ENCODE measurements around the gene SMIM8. TPM values are rescaled to one million over a fixed set of nuclear protein-coding genes. Genes with fewer than 3 reads are reported as not detected.
"Not testable (repeated sequence)": the region's sequence is repeated elsewhere in the genome, so short reads cannot be mapped to it uniquely, and the experiment has no call there.

The SMIM8 gene
- total and polyA plus RNA-seq, 10 of the 15 experiments (the other 5 are each of a cell fraction or from before 2014, with no cell fraction given), result 6.2 to 45.8 (median 10.4) TPM

GRCh38 chr6:87319271-87319987 lies 3.0 kb upstream of the SMIM8 start:
- SMC1A ChIA-PET (ENCODE audit: uncharacterized antibody, unreplicated experiment), result interaction anchor here (1.4 kb wide), 1 partner anchor 28 kb away, joined by 4 read pairs; no protein-coding TSS in a partner anchor
- H3K4me3 ChIP-seq, result no peak overlapping the region
- no peaks in the 10 kb centered on the region for H4K20me1 ChIP-seq (ENCODE audit: control insufficient read depth, insufficient read depth)
- no peak for ATAC-seq
- H3K9ac ChIP-seq (ENCODE audit: control insufficient read depth, insufficient read depth, low read length), result no peak overlapping the region
- H3K9me3 ChIP-seq (replicated peaks; ENCODE audit: control insufficient read depth, insufficient read depth, low read length), result no peaks in the 10 kb centered on the region
- H3K4me2 ChIP-seq (ENCODE audit: control insufficient read depth, insufficient read depth), result no peak overlapping the region
- H3K4me1 ChIP-seq (ENCODE audit: control insufficient read depth, insufficient read depth, low read length), result no peaks in the 10 kb centered on the region
- 48% methylated on average over 3 of the region's 3 CpGs for WGBS (ENCODE audit: insufficient coverage, insufficient replicate concordance, low lambda C conversion rate, missing lambda C conversion rate)
- DNase-seq (ENCODE audit: low read depth, low spot score), result no peak
- intact Hi-C loops (cut with micrococcal nuclease; ENCODE audit: unreplicated experiment) (no loop called here), in situ Hi-C loops (cut with MboI) (no loop called here)
- no peak for TF ChIP-seq MXI1 (IDR thresholded peaks at IDR 0.05; ENCODE audit: low read depth, low read length)
- TF ChIP-seq KDM1A (IDR thresholded peaks at IDR 0.05; ENCODE audit: borderline replicate concordance), result no peak
- no peak for TF ChIP-seq CREM (IDR thresholded peaks at IDR 0.05; ENCODE audit: low read depth)
- no peak for TF ChIP-seq IKZF1 (conservative IDR thresholded peaks at IDR 0.05)
- no peak for TF ChIP-seq ZNF217 (IDR thresholded peaks at IDR 0.05)
- TF ChIP-seq SREBF1 (IDR thresholded peaks at IDR 0.05; ENCODE audit: low read length), result no peak
- no peak for TF ChIP-seq SPI1 (IDR thresholded peaks at IDR 0.05; ENCODE audit: borderline replicate concordance, insufficient read depth, low read depth, low read length)
- TF ChIP-seq RELB (IDR thresholded peaks at IDR 0.05; ENCODE audit: low read depth), result no peak
- no peak for TF ChIP-seq SIN3A (IDR thresholded peaks at IDR 0.05; ENCODE audit: low read depth, low read length)
- TF ChIP-seq, protein P1, sequence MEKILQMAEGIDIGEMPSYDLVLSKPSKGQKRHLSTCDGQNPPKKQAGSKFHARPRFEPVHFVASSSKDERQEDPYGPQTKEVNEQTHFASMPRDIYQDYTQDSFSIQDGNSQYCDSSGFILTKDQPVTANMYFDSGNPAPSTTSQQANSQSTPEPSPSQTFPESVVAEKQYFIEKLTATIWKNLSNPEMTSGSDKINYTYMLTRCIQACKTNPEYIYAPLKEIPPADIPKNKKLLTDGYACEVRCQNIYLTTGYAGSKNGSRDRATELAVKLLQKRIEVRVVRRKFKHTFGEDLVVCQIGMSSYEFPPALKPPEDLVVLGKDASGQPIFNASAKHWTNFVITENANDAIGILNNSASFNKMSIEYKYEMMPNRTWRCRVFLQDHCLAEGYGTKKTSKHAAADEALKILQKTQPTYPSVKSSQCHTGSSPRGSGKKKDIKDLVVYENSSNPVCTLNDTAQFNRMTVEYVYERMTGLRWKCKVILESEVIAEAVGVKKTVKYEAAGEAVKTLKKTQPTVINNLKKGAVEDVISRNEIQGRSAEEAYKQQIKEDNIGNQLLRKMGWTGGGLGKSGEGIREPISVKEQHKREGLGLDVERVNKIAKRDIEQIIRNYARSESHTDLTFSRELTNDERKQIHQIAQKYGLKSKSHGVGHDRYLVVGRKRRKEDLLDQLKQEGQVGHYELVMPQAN (conservative IDR thresholded peaks at IDR 0.05), result no peak
- TF ChIP-seq PAX8 (IDR thresholded peaks at IDR 0.05), result no peak
- no peak for TF ChIP-seq CREB1 (IDR thresholded peaks at IDR 0.05; ENCODE audit: low read depth)
- no peak overlapping the region for H3K27ac ChIP-seq (ENCODE audit: control insufficient read depth, insufficient read depth)
- no peak overlapping the region for H2AFZ ChIP-seq (ENCODE audit: control insufficient read depth, low read depth, low read length)
- peaks cover 5% of the 10 kb centered on the region for H3K79me2 ChIP-seq (ENCODE audit: control insufficient read depth, insufficient read depth, low read length)
- FAIRE-seq, result no peak
- H3K36me3 ChIP-seq (ENCODE audit: control insufficient read depth in 2 of 2, insufficient read depth in 2 of 2, low read length in 1 of 2), result no peaks in the 10 kb centered on the region
- POLR2A ChIA-PET, result no interaction called here
- no TSS peak for BruUV-seq (replicated peaks)
- CTCF ChIA-PET, result no interaction called here
- H3K27me3 ChIP-seq (replicated peaks in 1 of 2; ENCODE audit: control insufficient read depth in 2 of 2, insufficient read depth in 2 of 2, low read length in 1 of 2), result no peaks in the 10 kb centered on the region
- RAD21 ChIA-PET (ENCODE audit: unreplicated experiment), result no interaction called here

- H3K4me3 ChIP-seq; H2AFZ ChIP-seq (ENCODE audit: control insufficient read depth, low read depth, low read length); H3K9me3 ChIP-seq (replicated peaks; ENCODE audit: control insufficient read depth, insufficient read depth, low read length); POLR2A ChIA-PET; FAIRE-seq; DNase-seq (ENCODE audit: low read depth, low spot score); BruUV-seq (replicated peaks); SMC1A ChIA-PET (ENCODE audit: uncharacterized antibody, unreplicated experiment); in situ Hi-C loops (cut with MboI); ATAC-seq; H3K4me2 ChIP-seq (ENCODE audit: control insufficient read depth, insufficient read depth); CTCF ChIA-PET; H3K9ac ChIP-seq (ENCODE audit: control insufficient read depth, insufficient read depth, low read length); H3K79me2 ChIP-seq (ENCODE audit: control insufficient read depth, insufficient read depth, low read length); H3K36me3 ChIP-seq (ENCODE audit: control insufficient read depth in 2 of 2, insufficient read depth in 2 of 2, low read length in 1 of 2); H4K20me1 ChIP-seq (ENCODE audit: control insufficient read depth, insufficient read depth); H3K27me3 ChIP-seq (replicated peaks in 1 of 2; ENCODE audit: control insufficient read depth in 2 of 2, insufficient read depth in 2 of 2, low read length in 1 of 2); H3K4me1 ChIP-seq (ENCODE audit: control insufficient read depth, insufficient read depth, low read length); H3K27ac ChIP-seq (ENCODE audit: control insufficient read depth, insufficient read depth): not testable (repeated sequence)
- RAD21 ChIA-PET (ENCODE audit: unreplicated experiment), result interaction anchor here (0.6 kb wide), 1 partner anchor 1589 kb away, joined by 3 read pairs; no protein-coding TSS in a partner anchor
- intact Hi-C loops (cut with micrococcal nuclease; ENCODE audit: unreplicated experiment), result loop anchor here (10.0 kb wide), 1 partner anchor 169 kb away; the partner anchor contains the start of gene ZNF292
- WGBS (ENCODE audit: insufficient coverage, insufficient replicate concordance, low lambda C conversion rate, missing lambda C conversion rate), result 100% methylated on average over 1 of the region's 1 CpG
Measured at GRCh38 chr6:87323880-87324279, 1.5 kb downstream of the SMIM8 start.

Measured in GM12878 (cell line).